GM23338 (cell line): ENCODE data around the gene ADD1. TPM values are rescaled to one million over a fixed set of nuclear protein-coding genes. Genes with fewer than 3 reads are reported as not detected.
A peak's percentile ranks its signal among the peaks of the same experiment; 100 is the strongest.

Experiments
- ATAC-seq: fragments of 200-7000 bp; cut with Tn5 transposase; 3 replicates; pipeline ENCODE4 v1.9.1; 2020
- DNase-seq: peaks from one replicate; pipeline ENCODE4 v3.0.0-alpha.2; 2015; ENCODE audit warnings: low spot score
- H2AFZ ChIP-seq: fragments of 200-600 bp; sonication (generic); 2 replicates; pipeline ENCODE4 v1.8.0; 2016; ENCODE audit warnings: antibody characterized with exemption, mild to moderate bottlenecking, moderate library complexity
- H3F3A ChIP-seq: fragments of 200-600 bp; sonication (generic); replicated peaks from 2 replicates; pipeline ENCODE4 v1.8.0; 2017; ENCODE audit warnings: antibody characterized with exemption, mixed run types, low read depth
- H3K27ac ChIP-seq: fragments of 200-600 bp; sonication (generic); 2 replicates; pipeline ENCODE4 v1.6.1; 2016; ENCODE audit warnings: low read depth
- H3K27me3 ChIP-seq: fragments of 200-600 bp; sonication (generic); 2 replicates; pipeline ENCODE4 v1.8.0; 2016; ENCODE audit warnings: mild to moderate bottlenecking, mixed run types, moderate library complexity; ENCODE audit not compliant: insufficient read depth
- H3K36me3 ChIP-seq: fragments of 200-600 bp; sonication (generic); 2 replicates; pipeline ENCODE4 v1.8.0; 2016; ENCODE audit warnings: mild to moderate bottlenecking; ENCODE audit not compliant: insufficient read depth
- H3K4me1 ChIP-seq: fragments of 200-600 bp; sonication (generic); 2 replicates; pipeline ENCODE4 v1.8.0; 2016; ENCODE audit warnings: mild to moderate bottlenecking, moderate library complexity; ENCODE audit not compliant: insufficient read depth
- H3K4me2 ChIP-seq: fragments of 200-600 bp; sonication (generic); 2 replicates; pipeline ENCODE4 v1.7.1; 2017; ENCODE audit warnings: mixed run types
- H3K4me3 ChIP-seq: fragments of 200-600 bp; sonication (generic); 2 replicates; pipeline ENCODE4 v1.6.1; 2016; ENCODE audit warnings: mixed run types
- H3K79me2 ChIP-seq: fragments of 200-600 bp; sonication (generic); replicated peaks from 2 replicates; pipeline ENCODE4 v1.8.0; 2017; ENCODE audit warnings: mild to moderate bottlenecking; ENCODE audit not compliant: insufficient read depth
- H3K9me2 ChIP-seq: fragments of 200-600 bp; sonication (generic); 2 replicates; pipeline ENCODE4 v1.8.0; 2017; ENCODE audit not compliant: insufficient read depth
- H4K20me1 ChIP-seq: fragments of 200-600 bp; sonication (generic); replicated peaks from 2 replicates; pipeline ENCODE4 v1.8.0; 2017; ENCODE audit warnings: mild to moderate bottlenecking; ENCODE audit not compliant: insufficient read depth
- H3K27ac Mint-ChIP-seq: 2 replicates; pipeline ENCODE4 v1.8.0; 2020; ENCODE audit warnings: inconsistent platforms, mild to moderate bottlenecking, moderate library complexity, mixed read lengths
- H3K27me3 Mint-ChIP-seq: 3 replicates; pipeline ENCODE4 v1.8.0; 2022; ENCODE audit warnings: low read depth, mild to moderate bottlenecking, moderate library complexity, mixed read lengths, inconsistent platforms; ENCODE audit not compliant: insufficient read depth, poor library complexity
- H3K36me3 Mint-ChIP-seq: 3 replicates; pipeline ENCODE4 v1.8.0; 2021; ENCODE audit warnings: low read depth, mild to moderate bottlenecking, inconsistent platforms, moderate library complexity, mixed read lengths
- H3K4me1 Mint-ChIP-seq: 3 replicates; pipeline ENCODE4 v1.8.0; 2020; ENCODE audit warnings: mild to moderate bottlenecking, inconsistent platforms, mixed read lengths
- H3K4me3 Mint-ChIP-seq: 3 replicates; pipeline ENCODE4 v1.8.0; 2021; ENCODE audit warnings: moderate library complexity, mild to moderate bottlenecking, inconsistent platforms, mixed read lengths
- H3K9me3 Mint-ChIP-seq: 3 replicates; pipeline ENCODE4 v1.8.0; 2020; ENCODE audit warnings: moderate library complexity, mild to moderate bottlenecking, inconsistent platforms, mixed read lengths
- CREB1 ChIP-seq: fragments of 250-450 bp; sonication (Bioruptor Pico); IDR thresholded peaks from 2 replicates; pipeline ENCODE4 v1.5.0; 2020; ENCODE audit warnings: low read depth, mild to moderate bottlenecking, moderate library complexity
- CTCF ChIP-seq, 2 experiments: fragments of 200-600 bp in 1 of 2; sonication (generic) in 1 of 2; conservative IDR thresholded peaks; 2 replicates each; pipeline versions ENCODE4 v1.5.1 to v1.6.1; 2016 to 2017; ENCODE audit warnings: antibody characterized with exemption in 2 of 2, low read depth in 2 of 2, mild to moderate bottlenecking in 2 of 2, moderate library complexity in 1 of 2
- ETS1 ChIP-seq: IDR thresholded peaks from 2 replicates; pipeline ENCODE4 v1.6.1; 2016; ENCODE audit warnings: antibody characterized with exemption
- EZH2 ChIP-seq: fragments of 200-600 bp; sonication (generic); IDR thresholded peaks from one replicate; pipeline ENCODE4 v1.8.0; 2017; ENCODE audit warnings: antibody characterized with exemption, mild to moderate bottlenecking, low read depth; ENCODE audit not compliant: unreplicated experiment
- EZH2phosphoT487 ChIP-seq: fragments of 200-600 bp; sonication (generic); IDR thresholded peaks from one replicate; pipeline ENCODE4 v1.8.1; 2018; ENCODE audit warnings: antibody characterized with exemption; ENCODE audit not compliant: unreplicated experiment
- JUNB ChIP-seq: IDR thresholded peaks from one replicate; pipeline ENCODE4 v1.6.1; 2016; ENCODE audit warnings: antibody characterized with exemption; ENCODE audit not compliant: unreplicated experiment
- NANOG ChIP-seq: IDR thresholded peaks from 2 replicates; pipeline ENCODE4 v1.6.1; 2016; ENCODE audit warnings: antibody characterized with exemption, borderline replicate concordance
- POLR2AphosphoS5 ChIP-seq: IDR thresholded peaks from 2 replicates; pipeline ENCODE4 v1.6.1; 2016; ENCODE audit warnings: antibody characterized with exemption, low read depth
- REST ChIP-seq: IDR thresholded peaks from one replicate; pipeline ENCODE4 v1.6.1; 2018; ENCODE audit warnings: antibody characterized with exemption; ENCODE audit not compliant: unreplicated experiment
- STAT1 ChIP-seq: IDR thresholded peaks from one replicate; pipeline ENCODE4 v1.6.1; 2016; ENCODE audit warnings: antibody characterized with exemption; ENCODE audit not compliant: unreplicated experiment
- ZNF114 ChIP-seq: fragments of 250-450 bp; sonication (Bioruptor Pico); IDR thresholded peaks from 2 replicates; pipeline ENCODE4 v1.5.0; 2020; ENCODE audit warnings: mild to moderate bottlenecking, moderate library complexity
- ZNF331 ChIP-seq: fragments of 250-450 bp; sonication (Bioruptor Pico); IDR thresholded peaks from 2 replicates; pipeline ENCODE4 v1.5.0; 2020; ENCODE audit warnings: low read depth, mild to moderate bottlenecking, moderate library complexity
- ZNF462 ChIP-seq: fragments of 250-450 bp; sonication (Bioruptor Pico); IDR thresholded peaks from 2 replicates; pipeline ENCODE4 v1.5.0; 2020; ENCODE audit warnings: mild to moderate bottlenecking, moderate library complexity
- polyA plus RNA-seq: library from polyadenylated mRNA; unstranded; fragments of >200 nt; fragmentation: Nextera tagmentation; extraction: Ambion mirVana; gene quantifications from 2 replicates; pipeline ENCODE4 v1.2.1, GENCODE V29; 2016
- total RNA-seq: library from RNA; depleted of rRNA; stranded (reverse); fragments of >200 nt; shearing (Covaris generic); gene quantifications from 2 replicates; pipeline ENCODE4 v1.2.3, GENCODE V29; 2014

Gene ADD1
- total and polyA plus RNA-seq, 2 experiments from 2014 or later: 126 to 144 TPM

- TF ChIP-seq STAT1: no peak
- TF ChIP-seq EZH2: no peak
- no peak for TF ChIP-seq NANOG
- no peak for TF ChIP-seq CTCF (conservative IDR thresholded peaks at IDR 0.05; ENCODE audit: low read depth in 2 of 2)
- TF ChIP-seq CREB1: no peak
- TF ChIP-seq REST: no peak
- TF ChIP-seq ZNF462 (CRISPR knock-in tag): no peak
- TF ChIP-seq ZNF331 (CRISPR knock-in tag): no peak
- no peak for TF ChIP-seq JUNB
- TF ChIP-seq EZH2phosphoT487: no peak
- TF ChIP-seq POLR2AphosphoS5: no peak
- TF ChIP-seq ETS1: no peak
- no peak for TF ChIP-seq ZNF114 (CRISPR knock-in tag)
- H3K36me3 ChIP-seq: no peaks in the 10 kb centered on the region
- Mint-ChIP-seq H3K4me1 (peaks cover 32% of the 10 kb centered on the region), H3K36me3 (no peaks in the 10 kb centered on the region), H3K27ac (no peak overlapping the region), H3K27me3 (peaks cover 17% of the 10 kb centered on the region), H3K9me3 (no peaks in the 10 kb centered on the region), H3K4me3 (no peak overlapping the region)
- peaks cover 16% of the 10 kb centered on the region; the same call in 1 of the 2 replicates for H3K4me1 ChIP-seq
- peaks cover 6% of the 10 kb centered on the region for H3F3A ChIP-seq
- DNase-seq (no peak), ATAC-seq (no peak)
- H3K79me2 ChIP-seq: no peaks in the 10 kb centered on the region
- peaks cover 6% of the 10 kb centered on the region for H3K27me3 ChIP-seq
- H2AFZ ChIP-seq: no peak overlapping the region
- H3K4me3 ChIP-seq: no peak overlapping the region
- 0 out of 2 replicates have a peak overlapping the region, but pooled peaks have one; percentile 32 for H3K27ac ChIP-seq
- H3K9me2 ChIP-seq: no peaks in the 10 kb centered on the region
- H3K4me2 ChIP-seq: no peak overlapping the region
- H4K20me1 ChIP-seq: no peaks in the 10 kb centered on the region
Measured at GRCh38 chr4:2798399-2799223, 45.0 kb upstream of the ADD1 start.
